ENCODE results near the gene MYO1F. TPM values are rescaled to one million over a fixed set of nuclear protein-coding genes. Genes with fewer than 3 reads are reported as not detected.
"Not testable (repeated sequence)": the region's sequence is repeated elsewhere in the genome, so short reads cannot be mapped to it uniquely, and the experiment has no call there.

The MYO1F gene
- total RNA-seq, 1 donor from 2014 or later, result 0.10 TPM

DNA sequence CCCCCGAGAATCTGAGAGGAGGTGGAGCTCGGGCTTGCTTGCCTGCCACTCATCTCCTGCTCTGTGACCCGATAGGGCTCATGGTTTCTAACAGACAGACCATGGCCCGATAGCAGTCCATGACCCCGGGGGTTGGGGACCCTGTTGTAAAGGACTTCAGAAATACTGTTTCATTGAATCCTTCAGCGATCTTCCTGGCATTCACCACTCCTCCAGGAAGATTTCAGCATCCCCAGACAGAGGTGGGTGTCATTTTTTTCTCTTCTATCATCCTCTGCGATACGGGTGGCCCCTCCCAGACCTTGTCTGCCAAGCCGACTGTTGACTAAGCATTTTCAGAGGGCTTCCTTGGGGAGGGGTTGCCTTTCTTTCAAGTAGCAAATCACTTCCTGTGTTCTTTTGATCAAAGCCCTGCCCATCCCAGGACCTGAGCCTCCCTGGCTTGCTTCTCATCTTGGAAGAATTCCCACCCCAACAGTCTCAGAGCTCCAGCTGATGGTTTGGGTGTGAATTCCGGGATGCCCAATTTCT, 1.7 kb downstream of the MYO1F start:
- no peaks in the 10 kb centered on the region for H3K4me1 Mint-ChIP-seq (ENCODE audit: low read depth, unreplicated experiment)
- H3K27ac Mint-ChIP-seq (ENCODE audit: unreplicated experiment), result no peak overlapping the region
- H3K27me3 Mint-ChIP-seq (ENCODE audit: unreplicated experiment), result peaks cover 3% of the 10 kb centered on the region
- no peak overlapping the region for H3K4me3 Mint-ChIP-seq (ENCODE audit: unreplicated experiment)
- no peaks in the 10 kb centered on the region for H3K36me3 Mint-ChIP-seq (ENCODE audit: unreplicated experiment)
- peaks cover 2% of the 10 kb centered on the region for H3K9me3 Mint-ChIP-seq (ENCODE audit: unreplicated experiment)
- no peak for DNase-seq
- TF ChIP-seq, protein P1, sequence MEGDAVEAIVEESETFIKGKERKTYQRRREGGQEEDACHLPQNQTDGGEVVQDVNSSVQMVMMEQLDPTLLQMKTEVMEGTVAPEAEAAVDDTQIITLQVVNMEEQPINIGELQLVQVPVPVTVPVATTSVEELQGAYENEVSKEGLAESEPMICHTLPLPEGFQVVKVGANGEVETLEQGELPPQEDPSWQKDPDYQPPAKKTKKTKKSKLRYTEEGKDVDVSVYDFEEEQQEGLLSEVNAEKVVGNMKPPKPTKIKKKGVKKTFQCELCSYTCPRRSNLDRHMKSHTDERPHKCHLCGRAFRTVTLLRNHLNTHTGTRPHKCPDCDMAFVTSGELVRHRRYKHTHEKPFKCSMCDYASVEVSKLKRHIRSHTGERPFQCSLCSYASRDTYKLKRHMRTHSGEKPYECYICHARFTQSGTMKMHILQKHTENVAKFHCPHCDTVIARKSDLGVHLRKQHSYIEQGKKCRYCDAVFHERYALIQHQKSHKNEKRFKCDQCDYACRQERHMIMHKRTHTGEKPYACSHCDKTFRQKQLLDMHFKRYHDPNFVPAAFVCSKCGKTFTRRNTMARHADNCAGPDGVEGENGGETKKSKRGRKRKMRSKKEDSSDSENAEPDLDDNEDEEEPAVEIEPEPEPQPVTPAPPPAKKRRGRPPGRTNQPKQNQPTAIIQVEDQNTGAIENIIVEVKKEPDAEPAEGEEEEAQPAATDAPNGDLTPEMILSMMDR (IDR thresholded peaks at IDR 0.05; ENCODE audit: partially characterized antibody, unreplicated experiment), result no peak

DNA sequence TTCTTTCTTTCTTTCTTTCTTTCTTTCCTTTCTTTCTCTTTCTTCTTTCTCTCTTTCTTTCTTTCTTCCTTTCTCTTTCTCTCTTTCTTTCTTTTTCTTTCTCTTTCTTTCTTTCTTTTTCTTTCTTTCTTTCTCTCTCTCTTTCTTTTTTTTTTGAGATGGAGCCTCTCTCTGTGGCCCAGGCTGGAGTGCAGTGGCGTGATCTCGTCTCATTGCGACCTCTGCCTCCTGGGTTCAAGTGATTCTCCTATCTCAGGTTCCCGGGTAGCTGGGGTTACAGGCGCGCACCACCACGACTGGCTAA, 2.7 kb downstream of the MYO1F start:
- not testable (repeated sequence) for H3K9me3 Mint-ChIP-seq (ENCODE audit: unreplicated experiment); H3K36me3 Mint-ChIP-seq (ENCODE audit: unreplicated experiment); H3K27me3 Mint-ChIP-seq (ENCODE audit: unreplicated experiment); H3K4me1 Mint-ChIP-seq (ENCODE audit: low read depth, unreplicated experiment); H3K4me3 Mint-ChIP-seq (ENCODE audit: unreplicated experiment); DNase-seq; H3K27ac Mint-ChIP-seq (ENCODE audit: unreplicated experiment)

DNA sequence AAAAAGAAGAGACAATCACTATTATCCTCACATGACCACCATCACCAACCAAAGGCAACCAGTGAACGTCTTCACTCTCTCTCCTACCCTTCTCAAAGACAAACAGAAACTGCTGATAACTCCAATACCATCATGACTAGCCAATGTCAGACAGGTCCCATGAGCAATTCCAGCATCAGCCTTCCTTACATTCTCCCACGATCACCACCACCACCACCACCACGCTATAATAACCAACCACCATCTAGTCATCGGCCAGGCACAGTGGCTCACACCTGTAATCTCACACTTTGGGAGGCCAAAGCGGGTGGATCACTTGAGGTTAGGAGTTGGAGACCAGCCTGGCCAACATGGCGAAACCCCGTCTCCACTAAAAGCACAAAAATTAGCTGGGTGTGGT, 3.9 kb downstream of the MYO1F start:
- H3K4me3 Mint-ChIP-seq (ENCODE audit: unreplicated experiment), result no peak overlapping the region

DNA sequence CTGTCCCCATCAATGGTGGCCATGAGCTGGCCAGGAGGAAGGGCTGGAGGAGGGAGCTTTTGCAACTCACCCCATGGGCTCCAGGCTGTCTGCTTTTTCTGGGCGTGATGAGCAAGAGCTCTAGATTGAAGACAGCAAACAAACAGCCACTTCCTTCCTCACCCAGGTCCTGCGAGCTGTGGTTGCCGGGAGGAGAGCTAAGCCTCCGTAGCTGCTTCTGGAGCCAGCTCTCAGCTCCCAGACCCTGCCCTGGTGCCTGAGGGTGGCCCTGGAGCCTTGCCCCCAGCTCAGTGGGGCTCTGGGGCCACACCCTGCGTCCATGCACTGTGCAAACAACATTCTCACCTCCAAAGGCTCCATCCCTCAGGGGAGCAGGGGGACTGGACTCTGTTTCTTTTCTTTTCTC, 6.2 kb downstream of the MYO1F start:
- H3K9me3 Mint-ChIP-seq (ENCODE audit: unreplicated experiment), result peaks cover 2% of the 10 kb centered on the region
- no peak overlapping the region for H3K27ac Mint-ChIP-seq (ENCODE audit: unreplicated experiment)
- TF ChIP-seq, protein P1 (IDR thresholded peaks at IDR 0.05; ENCODE audit: partially characterized antibody, unreplicated experiment), result no peak
- no peaks in the 10 kb centered on the region for H3K4me1 Mint-ChIP-seq (ENCODE audit: low read depth, unreplicated experiment)
- no peak overlapping the region for H3K4me3 Mint-ChIP-seq (ENCODE audit: unreplicated experiment)
- H3K36me3 Mint-ChIP-seq (ENCODE audit: unreplicated experiment), result no peaks in the 10 kb centered on the region
- H3K27me3 Mint-ChIP-seq (ENCODE audit: unreplicated experiment), result no peaks in the 10 kb centered on the region
- DNase-seq, result no peak

More for the DNA sequence above, 3.9 kb downstream of the MYO1F start:
- H3K27me3 Mint-ChIP-seq (ENCODE audit: unreplicated experiment), result peaks cover 1% of the 10 kb centered on the region
- no peak for DNase-seq
- H3K36me3 Mint-ChIP-seq (ENCODE audit: unreplicated experiment), result no peaks in the 10 kb centered on the region
- H3K4me1 Mint-ChIP-seq (ENCODE audit: low read depth, unreplicated experiment), result no peaks in the 10 kb centered on the region
- TF ChIP-seq, protein P1 (IDR thresholded peaks at IDR 0.05; ENCODE audit: partially characterized antibody, unreplicated experiment), result no peak
- H3K9me3 Mint-ChIP-seq (ENCODE audit: unreplicated experiment), result peaks cover 2% of the 10 kb centered on the region
- H3K27ac Mint-ChIP-seq (ENCODE audit: unreplicated experiment), result no peak overlapping the region

DNA sequence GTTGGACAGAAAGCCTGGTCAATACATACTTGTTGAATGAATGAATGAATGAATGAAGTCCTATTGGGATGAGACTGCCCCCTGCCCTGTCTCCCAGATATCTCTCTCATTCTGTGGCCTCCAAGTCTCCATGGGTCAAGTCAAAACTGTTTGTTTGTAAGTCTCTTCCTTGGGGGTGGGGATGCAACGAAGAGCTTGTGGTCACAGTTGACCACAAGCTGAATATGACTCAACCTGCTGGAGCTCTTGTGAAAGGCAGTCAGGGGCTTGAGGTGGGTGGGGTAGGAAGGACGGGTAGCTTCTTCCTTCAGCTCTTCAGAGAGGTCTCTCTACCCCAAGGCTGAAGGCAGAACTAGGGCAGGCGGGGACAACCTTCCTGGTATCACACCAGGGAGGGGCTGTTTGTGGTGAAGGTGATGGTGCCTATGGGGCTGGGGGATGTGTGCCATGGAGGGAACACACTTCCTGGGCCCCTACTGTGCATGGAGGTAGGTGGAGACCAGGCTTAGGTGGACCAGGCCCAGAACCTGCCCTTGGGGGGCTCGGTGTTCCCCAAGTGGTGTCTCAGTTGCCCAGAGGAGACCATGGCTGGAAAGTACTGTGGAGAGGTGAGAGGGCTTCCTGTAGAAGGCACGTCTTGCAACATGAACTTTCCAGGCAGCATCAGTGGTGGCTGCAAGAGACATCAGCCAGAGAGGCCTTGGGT, 8.0 kb downstream of the MYO1F start:
- Mint-ChIP-seq H3K27me3 (ENCODE audit: unreplicated experiment) (peaks cover 3% of the 10 kb centered on the region), H3K4me1 (ENCODE audit: low read depth, unreplicated experiment) (no peaks in the 10 kb centered on the region), H3K27ac (ENCODE audit: unreplicated experiment) (no peak overlapping the region), H3K4me3 (ENCODE audit: unreplicated experiment) (no peak overlapping the region), H3K36me3 (ENCODE audit: unreplicated experiment) (no peaks in the 10 kb centered on the region), H3K9me3 (ENCODE audit: unreplicated experiment) (peaks cover 2% of the 10 kb centered on the region)
- TF ChIP-seq, protein P1 (IDR thresholded peaks at IDR 0.05; ENCODE audit: partially characterized antibody, unreplicated experiment), result no peak
- DNase-seq, result no peak
